ENCODE data around the gene HPS4.

GRCh38 chr22:26446808-26447515 lies 36.6 kb downstream of the HPS4 start:
- TF ChIP-seq CTCF (conservative IDR thresholded peaks at IDR 0.05; ENCODE audit: low read depth, low read length), result no peak
- no peak for TF ChIP-seq EZH2 (IDR thresholded peaks at IDR 0.05; ENCODE audit: low read length, unreplicated experiment)

Measured in PC-3 (cell line).